Thyroid gland (tissue), 4 donors: ENCODE data around the gene SAG. TPM values are rescaled to one million over a fixed set of nuclear protein-coding genes. Genes with fewer than 3 reads are reported as not detected.

Experiments used
- DNase-seq, 2 donors: peaks; one replicate each; pipeline ENCODE4 v3.0.0-alpha.2; 2019
- H3K27ac ChIP-seq, 3 donors: fragments of 200-600 bp; sonication (generic); 1 replicate in 2 of 3; 2 replicates in 1 of 3; pipeline ENCODE4 v1.5.1; 2016 to 2019; ENCODE audit warnings: mild to moderate bottlenecking in 1 of 3, moderate library complexity in 1 of 3
- H3K27me3 ChIP-seq: fragments of 200-600 bp; sonication (generic); one replicate; pipeline ENCODE4 v1.5.1; 2019
- H3K36me3 ChIP-seq, 2 donors: fragments of 200-600 bp; sonication (generic); one replicate each; pipeline ENCODE4 v1.5.1; 2016 to 2019
- H3K4me1 ChIP-seq, 2 donors: fragments of 200-600 bp; sonication (generic); one replicate each; pipeline ENCODE4 v1.5.1; 2017 to 2019
- H3K4me3 ChIP-seq, 3 donors: fragments of 200-600 bp; sonication (generic); replicated peaks in 1 of 3; 1 replicate in 2 of 3; 2 replicates in 1 of 3; pipeline ENCODE4 v1.5.1; 2016; ENCODE audit warnings: mild to moderate bottlenecking in 1 of 3
- H3K9me3 ChIP-seq: fragments of 200-600 bp; sonication (generic); one replicate; pipeline ENCODE4 v1.5.1; 2017
- POLR2A ChIP-seq, 2 donors: fragments of 450-650 bp; IDR thresholded peaks; one replicate each; pipeline ENCODE4 v1.6.1; 2017; ENCODE audit warnings: antibody characterized with exemption in 2 of 2, mild to moderate bottlenecking in 2 of 2, moderate library complexity in 1 of 2
- WGBS, 2 donors: methylation state at CpG; one replicate each; pipeline ENCODE4 v1.1.5; 2017; 5-methylcytosine and 5-hydroxymethylcytosine counted together
- intact Hi-C: fragments of 100-400 bp; cut with DNase I; formaldehyde crosslinking; loops from one replicate; pipeline ENCODE4 v1.15.1; 2023
- total RNA-seq, 4 donors: library from RNA; depleted of rRNA; stranded (reverse); fragments of >200 nt; gene quantifications; one replicate each; pipeline ENCODE4 v1.2.3, GENCODE V29; 2016
- TF ChIP-seq, protein P1 (sequence below), 6 experiments: fragments of 200-600 bp in 3 of 6; fragments of 450-650 bp in 3 of 6; sonication (generic) in 3 of 6; IDR thresholded peaks; one replicate each; pipeline ENCODE4 v1.5.1; 2016 to 2019; ENCODE audit warnings: antibody characterized with exemption in 6 of 6, mild to moderate bottlenecking in 2 of 6, inconsistent platforms in 1 of 6, moderate library complexity in 1 of 6

SAG gene
- total RNA-seq, 4 donors from 2014 or later: 0.21 TPM; not detected in 3

DNA sequence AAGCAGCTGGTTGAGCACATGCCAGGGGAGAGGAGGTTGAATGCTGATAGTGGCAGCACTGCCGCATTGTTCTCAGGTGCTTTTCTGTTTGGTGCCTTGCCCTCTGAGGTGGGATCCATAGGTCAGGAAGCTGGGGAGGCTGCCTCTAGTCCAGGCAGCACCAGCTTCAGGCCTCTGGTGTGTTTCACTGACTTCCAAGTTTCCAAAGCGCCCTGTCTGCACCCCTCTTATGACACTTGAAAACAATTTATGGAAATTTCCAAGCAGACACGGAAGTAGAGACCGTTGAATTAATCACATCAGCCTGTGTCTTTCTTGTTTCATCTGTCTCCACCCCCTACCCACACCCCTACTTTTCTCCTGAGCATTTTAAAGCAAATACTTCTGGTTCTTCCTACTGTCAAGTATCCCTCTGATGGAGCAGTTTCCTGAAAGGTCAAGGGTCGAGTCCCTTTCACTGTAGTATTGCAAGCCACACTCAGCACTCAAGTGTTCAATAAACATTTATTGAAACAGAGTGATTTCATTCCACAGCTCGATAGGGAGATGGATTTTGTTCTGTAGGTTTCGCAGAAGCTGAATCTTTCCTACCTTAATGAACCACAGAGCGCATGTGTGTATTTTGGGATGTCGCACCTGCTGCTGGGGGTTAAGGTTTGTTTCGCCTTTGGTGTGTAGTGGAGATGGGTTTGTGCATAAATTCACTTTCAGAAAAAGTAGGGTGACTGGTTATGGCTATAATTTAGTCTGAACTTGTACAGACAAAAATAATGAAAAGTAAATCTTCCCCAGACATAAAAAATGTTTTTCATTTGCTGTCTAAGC, 68.1 kb downstream of the SAG start:
- no peak for DNase-seq
- Histone ChIP-seq H3K27me3 (no peaks in the 10 kb centered on the region), H3K4me1 (peaks cover 34 to 45% of the 10 kb centered on the region in 2 donors), H3K9me3 (no peaks in the 10 kb centered on the region), H3K27ac (peak overlapping the region; percentile 72 to 80 (median 74)), H3K4me3 (no peak overlapping the region), H3K36me3 (no peaks in the 10 kb centered on the region)
- TF ChIP-seq, protein P1, sequence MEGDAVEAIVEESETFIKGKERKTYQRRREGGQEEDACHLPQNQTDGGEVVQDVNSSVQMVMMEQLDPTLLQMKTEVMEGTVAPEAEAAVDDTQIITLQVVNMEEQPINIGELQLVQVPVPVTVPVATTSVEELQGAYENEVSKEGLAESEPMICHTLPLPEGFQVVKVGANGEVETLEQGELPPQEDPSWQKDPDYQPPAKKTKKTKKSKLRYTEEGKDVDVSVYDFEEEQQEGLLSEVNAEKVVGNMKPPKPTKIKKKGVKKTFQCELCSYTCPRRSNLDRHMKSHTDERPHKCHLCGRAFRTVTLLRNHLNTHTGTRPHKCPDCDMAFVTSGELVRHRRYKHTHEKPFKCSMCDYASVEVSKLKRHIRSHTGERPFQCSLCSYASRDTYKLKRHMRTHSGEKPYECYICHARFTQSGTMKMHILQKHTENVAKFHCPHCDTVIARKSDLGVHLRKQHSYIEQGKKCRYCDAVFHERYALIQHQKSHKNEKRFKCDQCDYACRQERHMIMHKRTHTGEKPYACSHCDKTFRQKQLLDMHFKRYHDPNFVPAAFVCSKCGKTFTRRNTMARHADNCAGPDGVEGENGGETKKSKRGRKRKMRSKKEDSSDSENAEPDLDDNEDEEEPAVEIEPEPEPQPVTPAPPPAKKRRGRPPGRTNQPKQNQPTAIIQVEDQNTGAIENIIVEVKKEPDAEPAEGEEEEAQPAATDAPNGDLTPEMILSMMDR (IDR thresholded peaks at IDR 0.05): no peak
- WGBS, 2 donors: 74 to 78% methylated on average over 10 of the region's 10 CpGs
- intact Hi-C loops: no loop called here

DNA sequence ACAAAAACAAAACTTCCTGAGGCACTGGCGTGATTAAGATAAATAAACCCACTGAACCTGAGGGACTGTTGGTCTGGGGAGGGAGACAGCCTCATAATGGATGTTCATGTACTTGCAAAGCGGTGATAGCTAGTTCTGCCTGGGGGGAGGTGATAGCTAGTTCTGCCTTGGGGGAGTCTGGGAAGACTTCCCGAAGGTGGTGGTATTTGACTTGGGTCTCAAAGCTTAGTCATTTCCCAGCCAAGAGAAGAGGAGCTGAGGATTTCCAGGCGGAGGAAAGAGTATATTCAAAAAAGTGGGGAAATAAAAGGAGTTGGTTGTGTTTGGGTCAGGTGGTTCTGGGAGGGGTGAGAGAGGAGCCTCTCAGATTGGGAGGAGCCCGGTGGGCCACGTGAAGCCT, 71.4 kb downstream of the SAG start:
- no peaks in the 10 kb centered on the region for H3K9me3 ChIP-seq
- no peak overlapping the region for H3K4me3 ChIP-seq
- peak overlapping the region in 2 of 3 donors; percentile 11 to 13 for H3K27ac ChIP-seq
- no peak for DNase-seq
- no peaks in the 10 kb centered on the region for H3K27me3 ChIP-seq
- H3K36me3 ChIP-seq: no peaks in the 10 kb centered on the region
- peaks cover 23 to 24% of the 10 kb centered on the region in 2 donors for H3K4me1 ChIP-seq
- intact Hi-C loops: no loop called here
- TF ChIP-seq POLR2A (IDR thresholded peaks at IDR 0.05): no peak
- TF ChIP-seq, protein P1 (IDR thresholded peaks at IDR 0.05): no peak
- 86 to 87% methylated on average over 6 of the region's 6 CpGs for whole genome bisulfite sequencing, 2 donors

DNA sequence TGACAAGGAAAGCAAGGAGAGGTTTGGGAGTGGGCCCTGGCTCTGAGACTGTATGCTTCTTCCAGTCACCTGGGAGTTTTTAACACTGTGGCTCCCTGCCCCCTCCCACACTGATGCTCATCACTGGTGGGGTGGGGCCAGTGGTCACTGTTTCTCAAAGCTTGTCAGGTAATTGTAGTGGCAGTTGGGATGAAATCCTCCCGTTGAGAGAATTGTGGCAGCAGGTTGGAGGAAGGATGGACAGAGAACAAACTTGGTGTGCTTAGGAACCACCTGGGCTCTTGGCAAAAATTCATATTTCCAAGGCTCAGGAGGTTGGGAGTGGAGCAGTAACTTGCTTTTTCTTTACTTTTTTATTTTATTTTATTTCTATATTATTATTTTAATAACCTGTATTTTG, 71.8 kb downstream of the SAG start:
- Histone ChIP-seq H3K27me3 (no peaks in the 10 kb centered on the region), H3K4me3 (no peak overlapping the region), H3K36me3 (no peaks in the 10 kb centered on the region), H3K4me1 (peaks cover 19 to 21% of the 10 kb centered on the region in 2 donors), H3K27ac (peak overlapping the region; percentile 11 to 18 (median 13)), H3K9me3 (no peaks in the 10 kb centered on the region)
- TF ChIP-seq POLR2A (IDR thresholded peaks at IDR 0.05): no peak
- TF ChIP-seq, protein P1 (IDR thresholded peaks at IDR 0.05): no peak
- intact Hi-C loops: no loop called here
- WGBS, 2 donors: 13 to 50% methylated on average over 1 of the region's 1 CpG
- no peak for DNase-seq

DNA sequence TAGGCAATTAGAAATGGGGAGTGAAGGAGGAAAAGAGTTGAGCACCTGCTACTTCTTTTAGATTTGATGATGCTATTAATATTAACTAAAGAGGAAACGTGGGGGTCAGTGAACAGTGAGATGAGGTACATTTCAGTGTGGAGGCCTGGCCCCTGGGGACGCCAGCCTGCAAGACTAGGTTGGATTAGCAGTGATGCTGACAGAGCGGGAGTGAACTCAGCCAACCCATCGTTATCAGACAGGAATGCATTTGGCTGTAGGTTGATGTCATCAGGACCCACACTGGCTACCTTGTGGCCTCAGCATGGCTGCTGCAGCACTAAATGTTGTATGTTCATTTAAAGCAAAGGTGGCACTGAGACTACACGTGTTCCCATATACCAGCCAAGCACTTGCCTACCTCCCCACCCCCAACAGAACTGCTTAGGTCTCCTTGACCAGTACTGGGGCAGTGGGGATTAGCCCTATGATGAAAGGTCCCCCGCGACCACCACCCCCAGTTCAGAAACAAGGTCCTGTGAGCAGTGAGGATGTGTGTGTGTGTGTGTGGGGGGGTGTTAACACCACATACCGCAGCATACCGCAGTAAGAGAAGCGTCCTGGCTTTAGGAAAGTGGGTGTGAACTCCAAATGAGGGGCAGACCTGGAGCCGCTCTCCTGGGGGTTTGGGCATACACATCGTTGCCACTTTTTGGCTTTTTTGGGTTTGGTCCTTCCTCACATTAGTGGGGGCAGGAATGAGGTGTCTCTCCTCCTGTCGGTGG, 72.7 kb downstream of the SAG start:
- intact Hi-C loops: no loop called here
- Histone ChIP-seq H3K27me3 (no peaks in the 10 kb centered on the region), H3K36me3 (no peaks in the 10 kb centered on the region), H3K4me3 (no peak overlapping the region), H3K4me1 (peaks cover 13 to 21% of the 10 kb centered on the region in 2 donors), H3K27ac (peak overlapping the region in 1 of 3 donors; percentile 8), H3K9me3 (no peaks in the 10 kb centered on the region)
- 88 to 90% methylated on average over 13 of the region's 13 CpGs for WGBS, 2 donors
- TF ChIP-seq, protein P1 (IDR thresholded peaks at IDR 0.05): no peak
- TF ChIP-seq POLR2A (IDR thresholded peaks at IDR 0.05): no peak
- no peak for DNase-seq
